ENCODE data around the gene LONP2. TPM values are rescaled to one million over a fixed set of nuclear protein-coding genes. Genes with fewer than 3 reads are reported as not detected.

LONP2 gene
- total and polyA plus RNA-seq, 2 of the 13 experiments (the other 11 are each of a cell fraction or from before 2014, with no cell fraction given): 39.2 to 63.3 TPM

DNA sequence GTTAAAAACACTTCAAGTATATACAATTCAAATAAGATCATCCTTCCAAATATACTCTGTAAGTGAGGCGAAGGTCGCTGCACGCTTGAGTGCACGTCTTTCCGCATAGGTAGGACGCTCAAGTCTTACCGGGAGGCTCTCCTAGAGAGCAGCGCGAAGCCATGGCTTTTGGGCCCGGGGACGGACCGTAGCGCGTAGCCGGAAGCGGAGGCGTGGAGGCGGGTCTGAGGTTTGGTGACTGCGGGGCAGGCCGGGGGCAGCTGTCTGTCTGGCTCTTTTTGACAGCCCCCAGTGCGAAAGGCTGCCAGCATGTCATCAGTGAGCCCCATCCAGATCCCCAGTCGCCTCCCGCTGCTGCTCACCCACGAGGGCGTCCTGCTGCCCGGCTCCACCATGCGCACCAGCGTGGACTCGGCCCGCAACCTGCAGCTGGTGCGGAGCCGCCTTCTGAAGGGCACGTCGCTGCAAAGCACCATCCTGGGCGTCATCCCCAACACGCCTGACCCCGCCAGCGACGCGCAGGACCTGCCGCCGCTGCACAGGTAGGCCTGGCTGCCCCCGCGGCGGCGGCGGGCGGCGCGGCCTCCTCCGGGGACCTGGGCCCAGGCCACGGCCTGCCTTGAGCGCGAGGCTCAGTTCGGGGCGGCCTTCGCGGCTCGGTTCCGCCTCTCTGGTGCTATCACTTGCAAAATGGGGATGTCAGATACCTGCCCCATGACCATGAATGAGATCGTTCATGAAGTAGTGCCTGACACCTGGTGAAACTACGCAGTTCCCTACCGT is at the start of gene LONP2 (continued):
- TF ChIP-seq, protein P1, sequence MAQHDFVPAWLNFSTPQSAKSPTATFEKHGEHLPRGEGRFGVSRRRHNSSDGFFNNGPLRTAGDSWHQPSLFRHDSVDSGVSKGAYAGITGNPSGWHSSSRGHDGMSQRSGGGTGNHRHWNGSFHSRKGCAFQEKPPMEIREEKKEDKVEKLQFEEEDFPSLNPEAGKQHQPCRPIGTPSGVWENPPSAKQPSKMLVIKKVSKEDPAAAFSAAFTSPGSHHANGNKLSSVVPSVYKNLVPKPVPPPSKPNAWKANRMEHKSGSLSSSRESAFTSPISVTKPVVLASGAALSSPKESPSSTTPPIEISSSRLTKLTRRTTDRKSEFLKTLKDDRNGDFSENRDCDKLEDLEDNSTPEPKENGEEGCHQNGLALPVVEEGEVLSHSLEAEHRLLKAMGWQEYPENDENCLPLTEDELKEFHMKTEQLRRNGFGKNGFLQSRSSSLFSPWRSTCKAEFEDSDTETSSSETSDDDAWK (CRISPR knock-in tag; IDR thresholded peaks at IDR 0.05): no peak
- TF ChIP-seq ISL2 (CRISPR knock-in tag; IDR thresholded peaks at IDR 0.05): peak; percentile 80
- no peak for TF ChIP-seq ZNF562 (CRISPR knock-in tag; IDR thresholded peaks at IDR 0.05; ENCODE audit: borderline replicate concordance)
- peak; percentile 79; the same call in 1 of the 2 replicates for TF ChIP-seq ZSCAN20 (CRISPR knock-in tag; IDR thresholded peaks at IDR 0.05; ENCODE audit: borderline replicate concordance)
- TF ChIP-seq FOXA3 (CRISPR knock-in tag; IDR thresholded peaks at IDR 0.05): peak; percentile 74
- TF ChIP-seq NCOR1 (IDR thresholded peaks at IDR 0.05; ENCODE audit: borderline replicate concordance, low read length): no peak
- TF ChIP-seq DR1 (CRISPR knock-in tag; IDR thresholded peaks at IDR 0.05): peak; percentile 69; the same call in 1 of the 2 replicates
- TF ChIP-seq ZNF776 (CRISPR knock-in tag; IDR thresholded peaks at IDR 0.05): peak; percentile 98
- TF ChIP-seq ZNF18 (CRISPR knock-in tag; IDR thresholded peaks at IDR 0.05; ENCODE audit: insufficient replicate concordance): peak; percentile 79
- TF ChIP-seq, protein P2, sequence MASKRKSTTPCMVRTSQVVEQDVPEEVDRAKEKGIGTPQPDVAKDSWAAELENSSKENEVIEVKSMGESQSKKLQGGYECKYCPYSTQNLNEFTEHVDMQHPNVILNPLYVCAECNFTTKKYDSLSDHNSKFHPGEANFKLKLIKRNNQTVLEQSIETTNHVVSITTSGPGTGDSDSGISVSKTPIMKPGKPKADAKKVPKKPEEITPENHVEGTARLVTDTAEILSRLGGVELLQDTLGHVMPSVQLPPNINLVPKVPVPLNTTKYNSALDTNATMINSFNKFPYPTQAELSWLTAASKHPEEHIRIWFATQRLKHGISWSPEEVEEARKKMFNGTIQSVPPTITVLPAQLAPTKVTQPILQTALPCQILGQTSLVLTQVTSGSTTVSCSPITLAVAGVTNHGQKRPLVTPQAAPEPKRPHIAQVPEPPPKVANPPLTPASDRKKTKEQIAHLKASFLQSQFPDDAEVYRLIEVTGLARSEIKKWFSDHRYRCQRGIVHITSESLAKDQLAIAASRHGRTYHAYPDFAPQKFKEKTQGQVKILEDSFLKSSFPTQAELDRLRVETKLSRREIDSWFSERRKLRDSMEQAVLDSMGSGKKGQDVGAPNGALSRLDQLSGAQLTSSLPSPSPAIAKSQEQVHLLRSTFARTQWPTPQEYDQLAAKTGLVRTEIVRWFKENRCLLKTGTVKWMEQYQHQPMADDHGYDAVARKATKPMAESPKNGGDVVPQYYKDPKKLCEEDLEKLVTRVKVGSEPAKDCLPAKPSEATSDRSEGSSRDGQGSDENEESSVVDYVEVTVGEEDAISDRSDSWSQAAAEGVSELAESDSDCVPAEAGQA (IDR thresholded peaks at IDR 0.05; ENCODE audit: low read depth): no peak; the same call in 1 of the 2 replicates
- TF ChIP-seq, protein P2 (CRISPR knock-in tag; IDR thresholded peaks at IDR 0.05; ENCODE audit: borderline replicate concordance): peak; percentile 80; the same call in 1 of the 2 replicates
- peak; percentile 82; the same call in 1 of the 2 replicates for TF ChIP-seq SP5 (CRISPR knock-in tag; IDR thresholded peaks at IDR 0.05; ENCODE audit: borderline replicate concordance, low read depth)
- TF ChIP-seq ZNF546 (CRISPR knock-in tag; conservative IDR thresholded peaks at IDR 0.05): no peak; the same call in 1 of the 2 replicates
- 0 out of 2 replicates have a peak, but pooled peaks have one; percentile 52 for TF ChIP-seq WIZ (CRISPR knock-in tag; IDR thresholded peaks at IDR 0.05)
- peak; percentile 96 for TF ChIP-seq YEATS4 (CRISPR knock-in tag; IDR thresholded peaks at IDR 0.05; ENCODE audit: borderline replicate concordance)
- TF ChIP-seq ZNF251 (CRISPR knock-in tag; IDR thresholded peaks at IDR 0.05): no peak
- TF ChIP-seq CC2D1A (CRISPR knock-in tag; IDR thresholded peaks at IDR 0.05): peak; percentile 94; the same call in 1 of the 2 replicates
- TF ChIP-seq, protein P3, sequence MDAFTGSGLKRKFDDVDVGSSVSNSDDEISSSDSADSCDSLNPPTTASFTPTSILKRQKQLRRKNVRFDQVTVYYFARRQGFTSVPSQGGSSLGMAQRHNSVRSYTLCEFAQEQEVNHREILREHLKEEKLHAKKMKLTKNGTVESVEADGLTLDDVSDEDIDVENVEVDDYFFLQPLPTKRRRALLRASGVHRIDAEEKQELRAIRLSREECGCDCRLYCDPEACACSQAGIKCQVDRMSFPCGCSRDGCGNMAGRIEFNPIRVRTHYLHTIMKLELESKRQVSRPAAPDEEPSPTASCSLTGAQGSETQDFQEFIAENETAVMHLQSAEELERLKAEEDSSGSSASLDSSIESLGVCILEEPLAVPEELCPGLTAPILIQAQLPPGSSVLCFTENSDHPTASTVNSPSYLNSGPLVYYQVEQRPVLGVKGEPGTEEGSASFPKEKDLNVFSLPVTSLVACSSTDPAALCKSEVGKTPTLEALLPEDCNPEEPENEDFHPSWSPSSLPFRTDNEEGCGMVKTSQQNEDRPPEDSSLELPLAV (CRISPR knock-in tag; conservative IDR thresholded peaks at IDR 0.05; ENCODE audit: low read depth): no peak
